GM18867 (cell line): Measurements from ENCODE around the gene RCN1.

Experiments
- ATAC-seq: cut with Tn5 transposase; IDR thresholded peaks from one replicate; pipeline ENCODE4 v1.9.1; 2021; ENCODE audit warnings: mild to moderate bottlenecking, moderate library complexity; ENCODE audit not compliant: unreplicated experiment

The RCN1 gene

GRCh38 chr11:32151027-32151426, 60.2 kb downstream of the RCN1 start:
- no peak for ATAC-seq

GRCh38 chr11:32152216-32152615, 61.3 kb downstream of the RCN1 start:
- ATAC-seq: no peak

- ATAC-seq: no peak
Observed at GRCh38 chr11:32152821-32153220, 61.9 kb downstream of the RCN1 start.

- no peak for ATAC-seq
Observed at GRCh38 chr11:32153747-32154146, 62.9 kb downstream of the RCN1 start.

- no peak for ATAC-seq
Observed at GRCh38 chr11:32154275-32154674, 63.4 kb downstream of the RCN1 start.
